CD4-positive, alpha-beta T cell treated with Interleukin-15 for 4 hours (primary cell): ENCODE results near the gene MAPK12.
A peak's percentile ranks its signal among the peaks of the same experiment; 100 is the strongest.
"Not testable (repeated sequence)": the region's sequence is repeated elsewhere in the genome, so short reads cannot be mapped to it uniquely, and the experiment has no call there.

ENCODE experiments used
- DNase-seq: peaks from one replicate; pipeline ENCODE4 v3.0.0-alpha.2; 2020; ENCODE audit warnings: low spot score

MAPK12 gene

DNA sequence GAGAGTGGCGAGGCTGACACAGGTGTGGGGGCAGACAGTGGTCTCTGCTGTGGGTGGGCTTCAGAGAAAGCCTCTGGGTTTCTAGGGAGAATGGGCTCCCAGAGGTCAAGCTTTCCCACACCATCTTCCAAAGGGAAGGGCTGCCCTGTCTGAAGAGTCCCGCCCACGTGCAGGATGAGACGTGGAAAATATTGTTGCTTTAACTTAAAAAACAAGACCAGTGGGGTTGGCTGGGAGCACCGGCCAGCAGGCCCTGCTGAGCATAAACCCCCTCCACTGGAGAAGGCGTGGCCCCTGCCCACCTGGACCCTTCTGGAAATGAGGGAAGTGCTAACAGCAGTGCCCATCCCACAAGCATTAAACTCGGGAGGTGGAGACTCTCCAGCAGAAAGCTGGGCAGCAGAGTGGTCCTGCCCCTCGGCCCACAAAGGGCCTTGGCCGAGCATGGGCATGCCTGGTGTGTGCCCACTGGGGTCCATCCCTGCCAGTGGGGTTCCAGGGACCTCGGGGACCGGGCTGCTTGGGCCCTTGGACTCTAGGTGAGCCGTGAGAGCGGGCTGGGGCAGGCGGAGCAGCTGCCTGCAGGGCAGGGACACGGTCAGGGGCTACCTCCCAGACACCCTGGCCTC is 45.3 kb downstream of the MAPK12 start:
- no peak for DNase-seq

DNA sequence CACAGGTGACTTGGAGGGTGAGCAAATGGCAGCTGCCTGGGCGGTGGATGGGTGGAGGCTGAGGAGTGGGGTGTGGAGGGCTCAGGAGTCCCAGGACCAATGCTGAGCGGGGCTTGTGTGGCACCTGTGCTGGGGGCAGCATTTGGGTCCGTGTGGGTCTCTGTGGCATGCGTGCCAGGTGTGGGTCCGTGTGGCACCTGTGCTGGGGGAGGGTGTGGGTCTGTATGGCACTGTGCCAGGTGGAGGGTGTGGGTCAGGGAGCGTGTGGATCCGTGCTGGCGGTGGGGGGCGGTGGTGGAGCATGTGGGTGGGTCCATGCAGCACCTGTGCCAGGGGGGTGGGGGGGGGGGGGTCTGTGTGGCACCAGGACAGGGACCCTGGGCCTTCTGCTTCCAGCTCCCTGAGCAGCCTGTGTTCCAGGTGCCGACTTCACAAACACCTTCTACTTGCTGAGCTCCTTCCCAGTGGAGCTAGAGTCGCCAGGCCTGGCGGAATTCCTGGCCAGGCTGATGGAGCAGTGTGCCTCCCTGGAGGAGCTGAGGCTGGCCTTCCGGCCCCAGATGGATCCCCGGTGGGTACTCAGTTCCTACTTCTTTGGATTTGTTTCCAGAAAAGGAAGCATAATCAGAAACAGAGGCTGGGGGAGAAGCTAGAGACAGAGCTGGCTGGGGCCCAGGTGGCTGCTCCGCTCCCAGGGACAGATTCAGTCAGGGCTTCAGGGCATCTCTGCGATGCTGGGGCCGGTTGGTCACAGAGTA is 46.0 kb downstream of the MAPK12 start:
- DNase-seq = no peak

DNA sequence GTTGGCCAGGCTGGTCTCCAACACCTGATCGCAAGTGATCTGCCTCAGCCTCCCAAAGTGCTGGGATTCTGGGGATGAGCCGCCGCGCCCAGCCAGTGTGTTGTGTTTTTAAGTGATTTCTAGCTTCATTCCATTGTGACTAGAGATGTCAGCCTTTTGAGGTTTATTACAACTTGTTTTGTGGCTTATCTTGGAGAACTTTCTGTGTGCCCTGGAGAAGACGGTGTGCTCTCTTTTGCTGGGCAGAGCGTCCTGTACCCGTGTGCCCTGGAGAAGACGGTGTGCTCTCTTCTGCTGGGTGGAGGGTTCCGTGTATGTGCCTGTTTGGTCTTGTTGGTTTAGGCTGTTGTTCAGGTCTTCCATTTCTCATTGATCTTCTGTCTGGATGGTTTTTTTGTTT is 48.2 kb downstream of the MAPK12 start:
- DNase-seq = no peak

DNA sequence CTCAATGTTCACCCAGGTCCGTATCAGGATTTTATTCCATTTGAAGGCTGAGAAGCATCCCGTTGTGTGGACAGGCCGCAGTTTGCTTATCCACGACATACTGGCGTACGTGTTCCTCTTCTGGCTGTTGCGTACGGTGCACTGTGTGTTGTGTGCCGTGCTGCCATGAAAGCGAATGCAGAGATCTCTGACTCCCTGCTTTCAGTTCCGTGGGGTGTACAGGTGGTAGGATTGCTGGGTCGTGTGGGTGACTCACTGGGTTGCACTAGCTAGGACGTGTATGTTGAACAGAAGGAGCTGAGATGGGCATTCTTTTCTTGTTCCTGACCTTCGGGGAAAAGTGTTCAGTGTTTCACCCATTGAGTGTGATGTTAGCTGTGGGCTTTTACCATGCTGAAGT is 50.3 kb downstream of the MAPK12 start:
- DNase-seq = no peak

DNA sequence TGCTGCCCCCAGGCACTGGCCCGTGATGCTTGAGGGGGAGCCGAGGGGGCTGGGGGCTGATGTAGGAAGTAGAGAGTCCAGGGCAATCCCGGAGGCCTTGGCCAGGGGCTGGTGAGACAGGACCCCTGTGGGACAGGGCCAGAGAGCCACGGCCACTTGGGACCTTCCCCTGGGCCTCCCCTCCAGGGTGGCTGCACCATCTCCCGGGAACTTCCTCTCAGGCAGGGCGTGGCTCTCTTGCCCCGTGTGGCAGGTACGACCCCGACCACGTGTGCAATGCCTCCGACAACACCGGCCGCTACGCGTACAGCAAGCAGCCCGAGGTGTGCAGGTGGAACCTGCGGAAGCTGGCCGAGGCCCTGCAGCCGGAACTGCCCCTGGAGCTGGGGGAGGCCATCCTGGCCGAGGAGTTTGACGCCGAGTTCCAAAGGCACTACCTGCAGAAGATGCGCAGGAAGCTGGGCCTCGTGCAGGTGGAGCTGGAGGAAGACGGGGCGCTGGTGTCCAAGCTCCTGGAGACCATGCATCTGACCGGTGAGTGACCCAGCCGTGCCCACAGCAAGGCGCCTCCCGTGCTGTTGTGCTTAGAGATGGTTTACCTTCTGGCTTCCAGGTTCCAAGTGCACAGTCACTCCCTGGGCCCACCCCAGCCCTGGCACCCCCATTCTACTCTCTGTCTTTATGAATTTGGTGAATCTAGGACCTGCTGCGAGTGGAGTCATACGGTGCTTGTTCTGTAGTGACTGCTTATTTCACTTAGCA is 50.9 kb downstream of the MAPK12 start:
- DNase-seq = no peak

DNA sequence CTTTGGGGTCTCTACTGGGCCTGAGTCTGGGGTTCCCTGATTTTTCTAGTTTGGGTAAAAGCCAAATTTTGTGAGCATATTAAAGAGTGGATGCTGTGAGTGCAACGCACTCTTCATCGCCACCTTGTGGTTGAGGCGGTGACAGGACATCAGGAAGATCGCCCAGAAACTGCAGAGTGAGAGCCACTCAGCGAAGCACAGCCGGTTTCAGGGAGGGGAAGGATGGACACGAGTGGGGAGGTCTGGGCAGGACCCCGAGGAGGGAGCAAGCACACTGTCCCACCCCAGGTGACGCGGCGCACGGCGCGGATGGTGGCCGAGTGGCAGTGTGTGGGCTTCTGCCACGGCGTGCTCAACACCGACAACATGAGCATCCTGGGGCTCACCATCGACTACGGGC is 51.6 kb downstream of the MAPK12 start:
- DNase-seq = peak; percentile 67

GRCh38 chr22:50208939-50209892 is 52.3 kb downstream of the MAPK12 start:
- no peak for DNase-seq

DNA sequence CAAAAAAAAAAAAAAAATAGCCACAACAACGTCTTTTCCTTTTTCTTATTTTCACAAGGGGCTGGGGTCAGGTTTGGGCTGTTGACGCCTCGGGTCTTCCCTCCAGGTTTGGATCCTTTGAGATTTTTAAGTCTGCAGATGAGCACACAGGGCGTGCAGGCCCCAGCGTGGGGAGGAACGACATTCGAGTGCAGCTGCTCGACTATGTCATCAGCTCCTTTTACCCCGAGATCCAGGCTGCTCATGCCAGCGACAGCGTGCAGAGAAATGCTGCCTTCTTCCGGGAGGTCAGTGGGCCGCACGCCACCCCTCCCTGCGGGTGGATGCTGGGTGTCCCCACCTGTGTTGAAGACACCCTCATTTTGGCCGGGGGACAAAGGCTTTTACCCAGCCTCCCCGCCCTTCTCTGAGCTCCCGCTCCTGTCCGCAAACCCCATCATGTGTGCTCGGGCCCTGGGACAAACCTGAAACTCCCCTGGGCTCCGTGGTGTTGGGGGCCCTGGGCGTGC is 53.0 kb downstream of the MAPK12 start:
- no peak for DNase-seq

DNA sequence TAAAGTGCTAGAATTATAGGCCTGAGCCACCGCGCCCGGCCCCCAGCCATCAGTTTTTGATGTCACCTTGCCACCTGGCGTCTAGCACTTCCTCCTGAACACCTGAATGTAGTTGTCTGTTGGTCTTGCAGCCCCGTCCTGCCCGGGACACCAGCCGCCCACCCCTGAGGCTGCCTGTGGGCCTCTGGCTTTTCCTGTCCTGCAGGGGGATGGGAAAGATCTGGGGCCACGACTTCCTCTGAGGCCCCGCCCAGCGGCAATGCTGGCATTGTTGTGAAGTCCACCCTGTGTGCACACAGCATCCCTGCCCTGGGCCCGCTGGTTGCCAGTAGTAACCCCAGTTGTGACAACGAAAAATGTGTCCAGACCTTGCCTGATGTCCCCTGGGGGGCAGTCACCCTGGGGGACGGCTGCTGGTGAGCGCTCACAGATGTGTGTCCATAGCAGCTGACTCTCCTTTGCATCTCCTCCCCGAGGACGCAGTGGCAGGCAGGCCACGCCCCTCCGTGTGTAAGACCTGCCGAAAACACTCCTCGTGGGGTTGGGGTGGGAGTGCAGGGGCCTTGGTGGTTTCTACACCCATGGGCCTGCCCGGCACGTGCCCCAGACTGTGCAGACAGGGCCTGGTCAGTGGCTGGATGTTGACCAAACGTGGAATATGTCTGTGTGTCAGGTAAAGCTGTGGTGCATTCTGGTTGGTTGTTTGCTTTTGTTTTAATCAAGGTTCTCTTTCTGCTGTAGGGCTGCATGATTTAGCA is 53.9 kb downstream of the MAPK12 start:
- no peak for DNase-seq

DNA sequence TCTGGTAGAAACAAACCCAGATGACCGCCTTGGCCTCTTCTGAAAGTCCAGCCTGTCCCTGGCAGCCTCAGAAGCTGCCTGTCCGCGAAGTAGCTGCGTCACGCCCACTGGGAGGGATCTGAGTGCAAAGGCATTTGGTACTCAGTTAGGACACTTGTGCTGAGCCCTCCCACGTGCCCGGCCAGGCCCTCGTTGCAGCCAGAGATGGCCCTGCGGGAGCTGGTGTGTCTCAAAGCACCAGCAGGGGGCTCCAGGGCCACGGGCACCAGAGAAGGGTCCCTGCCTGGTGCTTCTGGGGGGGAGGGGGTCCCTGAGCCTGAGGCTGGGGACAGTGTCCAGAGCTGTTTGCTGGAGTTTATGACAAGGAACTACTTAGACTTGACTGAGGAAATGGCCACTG is 54.9 kb downstream of the MAPK12 start:
- DNase-seq = no peak

- DNase-seq = no peak
Observed at GRCh38 chr22:50205781-50206569, 55.5 kb downstream of the MAPK12 start.

DNA sequence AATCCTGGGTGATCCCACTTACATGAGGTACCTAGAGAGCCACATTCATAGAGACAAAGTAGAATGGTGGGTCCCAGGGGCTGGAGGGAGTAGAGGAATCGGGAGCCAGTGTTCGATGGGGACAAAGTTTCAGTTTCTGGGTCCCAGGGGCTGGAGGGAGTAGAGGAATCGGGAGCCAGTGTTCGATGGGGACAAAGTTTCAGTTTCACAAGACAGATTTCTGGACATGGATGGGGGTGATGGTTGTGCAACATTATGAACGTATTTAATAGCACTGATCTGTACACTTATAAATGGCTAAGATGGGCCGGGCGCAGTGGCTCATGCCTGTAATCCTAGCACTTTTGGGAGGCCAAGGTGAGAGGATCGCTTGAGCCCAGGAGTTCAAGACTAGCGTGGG is 56.5 kb downstream of the MAPK12 start:
- not testable (repeated sequence) for DNase-seq

DNA sequence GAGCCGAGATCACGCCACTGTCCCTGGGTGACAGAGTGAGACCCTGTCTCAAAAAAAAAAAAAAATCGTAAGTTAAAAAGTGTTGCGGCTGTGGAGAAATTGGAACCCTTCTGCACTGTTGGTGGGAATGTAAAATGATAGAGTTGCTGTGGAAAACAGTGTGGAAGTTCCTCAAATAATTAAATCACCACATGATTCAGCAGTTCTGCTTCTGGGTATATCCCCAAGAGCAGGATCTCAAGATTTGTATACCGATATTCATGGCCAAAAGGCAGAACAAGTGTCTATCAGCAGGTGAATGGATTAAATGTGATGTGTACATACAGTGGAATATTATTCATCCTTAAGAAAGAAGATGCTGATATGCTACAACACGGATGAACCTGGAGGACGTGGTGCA is 56.9 kb downstream of the MAPK12 start:
- no peak for DNase-seq

DNA sequence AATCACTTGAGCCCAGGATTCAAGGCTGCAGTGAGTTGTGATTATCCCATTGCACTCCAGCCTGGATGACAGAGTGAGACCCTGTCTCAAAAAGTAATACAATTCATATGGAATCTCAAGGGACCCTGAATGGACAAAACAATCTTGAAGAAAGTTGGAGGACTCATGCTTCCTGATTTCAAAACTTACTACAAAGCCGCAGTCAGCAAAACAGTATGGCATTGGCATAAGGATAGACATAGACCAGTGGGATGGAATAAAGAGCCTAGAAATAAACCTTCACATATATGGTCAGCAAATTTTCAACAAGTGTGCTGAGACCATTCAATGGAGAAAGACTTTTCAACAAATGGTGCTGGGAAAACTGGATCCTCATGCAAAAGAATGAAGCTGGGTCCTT is 58.2 kb downstream of the MAPK12 start:
- no peak for DNase-seq
